Activated B cell treated with CpG ODN at 0.5 μM for 24 hours (primary cell): ENCODE measurements around the gene VSTM4. TPM values are rescaled to one million over a fixed set of nuclear protein-coding genes. Genes with fewer than 3 reads are reported as not detected.

Experiments used
- ATAC-seq: fragments of 200-7000 bp; cut with Tn5 transposase; one replicate; pipeline ENCODE4 v1.10.0; 2021; ENCODE audit warnings: low read depth, mild to moderate bottlenecking, moderate library complexity
- CTCF ChIA-PET: fragments of 350-600 bp; sonication (Branson Sonifier 250); formaldehyde crosslinking; loops from one replicate; lab custom pipeline; 2021; ENCODE audit warnings: antibody characterized with exemption; lab: Charles Lee
- POLR2A ChIA-PET: fragments of 350-600 bp; sonication (Branson Sonifier 250); formaldehyde crosslinking; loops from one replicate; lab custom pipeline; 2021; ENCODE audit warnings: antibody characterized with exemption; lab: Charles Lee
- DNase-seq: peaks from one replicate; pipeline ENCODE4 v3.0.0; 2022
- H3K27ac Mint-ChIP-seq: one replicate; pipeline ENCODE4 v1.8.0; 2020; ENCODE audit warnings: mixed read lengths
- H3K27me3 Mint-ChIP-seq: one replicate; pipeline ENCODE4 v1.8.0; 2021; ENCODE audit warnings: mixed read lengths
- H3K36me3 Mint-ChIP-seq: one replicate; pipeline ENCODE4 v1.8.0; 2021; ENCODE audit warnings: low read depth, mixed read lengths
- H3K4me1 Mint-ChIP-seq: one replicate; pipeline ENCODE4 v1.8.0; 2021; ENCODE audit warnings: mixed read lengths
- H3K4me3 Mint-ChIP-seq: one replicate; pipeline ENCODE4 v1.8.0; 2020; ENCODE audit warnings: mild to moderate bottlenecking, mixed read lengths
- H3K9me3 Mint-ChIP-seq: one replicate; pipeline ENCODE4 v1.8.0; 2020; ENCODE audit warnings: mixed read lengths
- intact Hi-C: fragments of 100-400 bp; cut with micrococcal nuclease; formaldehyde crosslinking; loops from one replicate; pipeline ENCODE4 v1.15.1; 2024
- total RNA-seq: library from RNA; stranded (reverse); gene quantifications from 2 replicates; pipeline ENCODE4 v1.2.3, GENCODE V29; 2022
- TF ChIP-seq, protein P1 (sequence below): fragments of 200-600 bp; IDR thresholded peaks from one replicate; pipeline ENCODE4 v1.8.0; 2022; ENCODE audit warnings: antibody characterized with exemption, mild to moderate bottlenecking

The VSTM4 gene
- total RNA-seq, 1 donor from 2014 or later = not detected

DNA sequence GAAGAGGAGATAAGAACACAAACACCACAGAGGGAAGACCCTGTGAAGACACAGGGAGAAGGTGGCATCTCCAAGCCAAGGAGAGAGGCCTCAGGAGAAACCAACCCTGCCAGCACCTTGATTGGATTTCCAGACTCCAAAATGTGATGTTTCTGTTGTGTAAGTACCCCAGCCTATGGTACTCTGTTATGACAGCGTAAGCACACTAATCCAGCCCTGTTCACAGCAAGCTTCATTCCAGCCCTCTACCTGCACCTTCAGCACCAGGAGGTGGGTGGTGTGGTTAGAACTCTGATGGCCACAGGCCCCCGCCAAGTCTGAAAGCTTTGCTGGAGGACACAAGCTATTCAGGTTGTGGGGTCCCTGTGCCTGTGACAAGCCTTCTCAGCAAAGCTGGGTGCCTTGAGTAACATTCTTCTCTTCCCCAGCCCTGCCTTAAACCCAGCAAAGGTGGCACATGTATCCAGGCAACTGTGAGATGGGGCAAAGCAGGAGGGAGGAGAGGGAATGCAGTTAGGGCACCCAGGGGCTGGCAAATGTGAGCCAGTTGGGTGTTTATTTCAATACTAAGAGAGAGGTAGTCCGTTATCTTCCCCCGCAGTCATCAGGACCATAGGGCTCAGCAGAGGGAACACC is 4.5 kb downstream of the VSTM4 start:
- TF ChIP-seq, protein P1, sequence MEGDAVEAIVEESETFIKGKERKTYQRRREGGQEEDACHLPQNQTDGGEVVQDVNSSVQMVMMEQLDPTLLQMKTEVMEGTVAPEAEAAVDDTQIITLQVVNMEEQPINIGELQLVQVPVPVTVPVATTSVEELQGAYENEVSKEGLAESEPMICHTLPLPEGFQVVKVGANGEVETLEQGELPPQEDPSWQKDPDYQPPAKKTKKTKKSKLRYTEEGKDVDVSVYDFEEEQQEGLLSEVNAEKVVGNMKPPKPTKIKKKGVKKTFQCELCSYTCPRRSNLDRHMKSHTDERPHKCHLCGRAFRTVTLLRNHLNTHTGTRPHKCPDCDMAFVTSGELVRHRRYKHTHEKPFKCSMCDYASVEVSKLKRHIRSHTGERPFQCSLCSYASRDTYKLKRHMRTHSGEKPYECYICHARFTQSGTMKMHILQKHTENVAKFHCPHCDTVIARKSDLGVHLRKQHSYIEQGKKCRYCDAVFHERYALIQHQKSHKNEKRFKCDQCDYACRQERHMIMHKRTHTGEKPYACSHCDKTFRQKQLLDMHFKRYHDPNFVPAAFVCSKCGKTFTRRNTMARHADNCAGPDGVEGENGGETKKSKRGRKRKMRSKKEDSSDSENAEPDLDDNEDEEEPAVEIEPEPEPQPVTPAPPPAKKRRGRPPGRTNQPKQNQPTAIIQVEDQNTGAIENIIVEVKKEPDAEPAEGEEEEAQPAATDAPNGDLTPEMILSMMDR = no peak
- DNase-seq = no peak
- CTCF ChIA-PET = no interaction called here
- H3K9me3 Mint-ChIP-seq = no peaks in the 10 kb centered on the region
- H3K27me3 Mint-ChIP-seq = peaks cover 21% of the 10 kb centered on the region
- POLR2A ChIA-PET = no interaction called here
- H3K4me3 Mint-ChIP-seq = no peak overlapping the region
- intact Hi-C loops = no loop called here
- H3K27ac Mint-ChIP-seq = no peak overlapping the region
- H3K4me1 Mint-ChIP-seq = peaks cover 4% of the 10 kb centered on the region
- no peaks in the 10 kb centered on the region for H3K36me3 Mint-ChIP-seq
- ATAC-seq = no peak

DNA sequence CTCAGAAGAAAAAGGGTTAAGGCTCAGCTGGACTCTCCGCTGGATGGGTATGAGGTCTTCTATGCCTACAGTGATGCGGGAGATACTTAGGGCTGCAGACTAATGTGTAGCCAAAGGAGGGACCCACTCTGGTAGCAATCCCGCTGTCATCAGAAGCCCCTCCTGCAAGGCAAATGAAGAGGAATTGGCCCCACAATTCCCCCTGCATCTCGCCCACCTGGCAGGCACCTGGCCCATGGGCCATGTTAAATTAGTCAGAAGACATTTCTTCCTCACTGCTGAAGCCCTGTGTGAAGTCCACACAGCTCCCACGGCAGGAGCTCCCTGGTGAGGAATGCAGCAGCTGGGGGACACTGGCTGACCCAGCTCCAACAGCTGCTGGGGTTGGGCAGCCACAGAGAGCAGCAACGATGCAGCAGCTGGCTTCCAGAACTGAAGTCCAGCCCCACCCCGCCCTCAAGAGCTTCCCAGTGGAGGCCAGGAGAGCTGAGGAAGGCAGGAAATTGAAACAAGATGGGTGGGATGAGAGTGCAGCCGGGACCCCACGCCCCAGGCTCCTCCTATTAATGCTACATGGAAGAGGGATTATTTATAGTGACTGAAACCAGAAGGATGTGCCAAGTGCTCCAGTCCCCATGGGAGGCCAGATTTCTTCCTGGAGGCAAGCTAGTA is 5.5 kb downstream of the VSTM4 start:
- Mint-ChIP-seq H3K4me1 (peaks cover 2% of the 10 kb centered on the region), H3K27me3 (peaks cover 23% of the 10 kb centered on the region), H3K27ac (no peak overlapping the region), H3K4me3 (no peak overlapping the region), H3K36me3 (no peaks in the 10 kb centered on the region), H3K9me3 (no peaks in the 10 kb centered on the region)
- ChIA-PET CTCF (no interaction called here), POLR2A (no interaction called here)
- no peak for ATAC-seq
- TF ChIP-seq, protein P1 = no peak
- intact Hi-C loops = no loop called here
- DNase-seq = no peak

DNA sequence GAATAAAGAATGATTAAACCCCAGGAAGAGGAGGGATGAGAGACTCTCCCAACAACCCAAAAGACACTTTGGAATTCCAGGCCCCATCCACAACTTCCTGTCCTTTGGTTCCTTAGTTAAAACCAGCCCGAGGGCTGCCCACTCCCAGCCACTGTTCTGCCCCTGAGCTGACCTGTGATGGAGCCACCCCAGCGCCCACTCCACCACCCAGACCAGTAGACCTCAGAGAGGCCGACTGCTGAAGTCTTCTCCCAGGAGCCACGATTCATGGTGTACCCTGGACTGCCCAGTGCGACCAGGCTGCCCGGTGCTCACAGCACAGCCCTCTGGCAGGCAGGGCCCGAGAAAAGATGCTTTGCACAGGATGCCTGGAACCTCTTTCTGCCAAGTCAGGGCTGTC is 6.7 kb downstream of the VSTM4 start:
- H3K4me1 Mint-ChIP-seq = no peaks in the 10 kb centered on the region
- H3K4me3 Mint-ChIP-seq = no peak overlapping the region
- DNase-seq (no peak), ATAC-seq (no peak)
- TF ChIP-seq, protein P1 = no peak
- no peaks in the 10 kb centered on the region for H3K9me3 Mint-ChIP-seq
- ChIA-PET CTCF (no interaction called here), POLR2A (no interaction called here)
- H3K36me3 Mint-ChIP-seq = no peaks in the 10 kb centered on the region
- no peak overlapping the region for H3K27ac Mint-ChIP-seq
- intact Hi-C loops = no loop called here
- peaks cover 16% of the 10 kb centered on the region for H3K27me3 Mint-ChIP-seq

- TF ChIP-seq, protein P1 = no peak
- no peaks in the 10 kb centered on the region for H3K9me3 Mint-ChIP-seq
- CTCF ChIA-PET = no interaction called here
- ATAC-seq = no peak
- H3K4me1 Mint-ChIP-seq = no peaks in the 10 kb centered on the region
- peaks cover 16% of the 10 kb centered on the region for H3K27me3 Mint-ChIP-seq
- DNase-seq = no peak
- H3K36me3 Mint-ChIP-seq = no peaks in the 10 kb centered on the region
- H3K4me3 Mint-ChIP-seq = no peak overlapping the region
- intact Hi-C loops = no loop called here
- H3K27ac Mint-ChIP-seq = no peak overlapping the region
- POLR2A ChIA-PET = no interaction called here
Observed at GRCh38 chr10:49107887-49108267, 7.4 kb downstream of the VSTM4 start.

- no peaks in the 10 kb centered on the region for H3K9me3 Mint-ChIP-seq
- TF ChIP-seq, protein P1 = no peak
- H3K4me3 Mint-ChIP-seq = no peak overlapping the region
- DNase-seq (no peak), ATAC-seq (no peak)
- H3K4me1 Mint-ChIP-seq = no peaks in the 10 kb centered on the region
- ChIA-PET CTCF (no interaction called here), POLR2A (no interaction called here)
- peaks cover 16% of the 10 kb centered on the region for H3K27me3 Mint-ChIP-seq
- H3K27ac Mint-ChIP-seq = no peak overlapping the region
- intact Hi-C loops = no loop called here
- H3K36me3 Mint-ChIP-seq = no peaks in the 10 kb centered on the region
Observed at GRCh38 chr10:49107111-49107886, 8.0 kb downstream of the VSTM4 start.
